Measurements from ENCODE around the gene R3HDM1. TPM values are rescaled to one million over a fixed set of nuclear protein-coding genes. Genes with fewer than 3 reads are reported as not detected.
A peak's percentile ranks its signal among the peaks of the same experiment; 100 is the strongest.

R3HDM1 gene
- total RNA-seq, 6 experiments from 2014 or later: 8.0 to 17.8 (median 12.2) TPM

- Histone ChIP-seq H3K4me1 (peaks cover 0 to 34% (median 14%) of the 10 kb centered on the region in 4 donors), H3K9me3 (no peaks in the 10 kb centered on the region), H3K27me3 (no peaks in the 10 kb centered on the region), H3K36me3 (no peaks in the 10 kb centered on the region), H3K27ac (peak overlapping the region; percentile 39 to 76 (median 74)), H3K4me3 (peak overlapping the region in 1 of 3 donors; percentile 7)
- 33% methylated on average over 1 of the region's 1 CpG for WGBS (ENCODE audit: insufficient coverage, low coverage, low lambda C conversion rate, missing lambda C conversion rate)
- ATAC-seq (peak; percentile 78 to 88 (median 83)), DNase-seq (no peak)
- intact Hi-C loops (cut with DNase I): no loop called here
- TF ChIP-seq POLR2A (IDR thresholded peaks at IDR 0.05): no peak
- TF ChIP-seq, protein P1, sequence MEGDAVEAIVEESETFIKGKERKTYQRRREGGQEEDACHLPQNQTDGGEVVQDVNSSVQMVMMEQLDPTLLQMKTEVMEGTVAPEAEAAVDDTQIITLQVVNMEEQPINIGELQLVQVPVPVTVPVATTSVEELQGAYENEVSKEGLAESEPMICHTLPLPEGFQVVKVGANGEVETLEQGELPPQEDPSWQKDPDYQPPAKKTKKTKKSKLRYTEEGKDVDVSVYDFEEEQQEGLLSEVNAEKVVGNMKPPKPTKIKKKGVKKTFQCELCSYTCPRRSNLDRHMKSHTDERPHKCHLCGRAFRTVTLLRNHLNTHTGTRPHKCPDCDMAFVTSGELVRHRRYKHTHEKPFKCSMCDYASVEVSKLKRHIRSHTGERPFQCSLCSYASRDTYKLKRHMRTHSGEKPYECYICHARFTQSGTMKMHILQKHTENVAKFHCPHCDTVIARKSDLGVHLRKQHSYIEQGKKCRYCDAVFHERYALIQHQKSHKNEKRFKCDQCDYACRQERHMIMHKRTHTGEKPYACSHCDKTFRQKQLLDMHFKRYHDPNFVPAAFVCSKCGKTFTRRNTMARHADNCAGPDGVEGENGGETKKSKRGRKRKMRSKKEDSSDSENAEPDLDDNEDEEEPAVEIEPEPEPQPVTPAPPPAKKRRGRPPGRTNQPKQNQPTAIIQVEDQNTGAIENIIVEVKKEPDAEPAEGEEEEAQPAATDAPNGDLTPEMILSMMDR (IDR thresholded peaks at IDR 0.05): no peak
Measured at GRCh38 chr2:135630488-135630887, 99.2 kb downstream of the R3HDM1 start.

- Histone ChIP-seq H3K36me3 (no peaks in the 10 kb centered on the region), H3K27me3 (no peaks in the 10 kb centered on the region), H3K27ac (no peak overlapping the region), H3K4me3 (no peak overlapping the region), H3K4me1 (peaks cover 0 to 33% (median 12%) of the 10 kb centered on the region in 4 donors), H3K9me3 (no peaks in the 10 kb centered on the region)
- TF ChIP-seq, protein P1 (IDR thresholded peaks at IDR 0.05): no peak
- TF ChIP-seq POLR2A (IDR thresholded peaks at IDR 0.05): no peak
- DNase-seq: no peak
- no peak for ATAC-seq
- intact Hi-C loops (cut with DNase I): no loop called here
- 82% methylated on average over 4 of the region's 4 CpGs for WGBS (ENCODE audit: insufficient coverage, low coverage, low lambda C conversion rate, missing lambda C conversion rate)
Measured at GRCh38 chr2:135633582-135633981, 102.3 kb downstream of the R3HDM1 start.

DNA sequence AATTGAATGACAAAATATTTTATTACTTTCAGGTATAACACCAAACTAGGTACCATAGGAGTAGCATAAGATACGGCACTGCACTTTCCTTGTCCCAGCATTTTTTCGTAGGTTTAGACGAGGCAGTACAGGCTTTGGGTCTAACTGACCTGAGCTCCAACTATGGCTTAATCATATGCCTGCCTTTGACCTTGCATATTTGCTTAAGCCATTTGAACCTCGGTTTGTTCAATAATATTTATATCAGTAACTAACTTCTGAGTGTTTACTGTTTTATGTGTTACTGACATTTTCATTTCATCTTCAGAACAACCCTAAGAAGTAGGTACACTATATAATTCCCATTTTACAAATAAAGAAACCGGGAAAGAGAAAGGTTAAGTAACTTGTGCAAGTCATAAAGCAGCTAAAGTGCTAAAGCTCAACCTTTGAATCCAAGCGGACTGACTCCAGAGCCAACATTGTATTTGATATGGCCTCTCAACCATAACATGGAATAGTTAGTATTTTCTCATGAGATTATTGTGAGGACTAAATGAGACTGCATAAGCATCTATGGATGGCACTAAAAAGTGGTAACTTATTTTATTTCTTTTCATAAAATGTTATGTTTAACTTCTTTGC is 104.0 kb downstream of the R3HDM1 start:
- Histone ChIP-seq H3K36me3 (no peaks in the 10 kb centered on the region), H3K4me1 (peaks cover 0 to 27% (median 10%) of the 10 kb centered on the region in 4 donors), H3K9me3 (no peaks in the 10 kb centered on the region), H3K27ac (peak overlapping the region in 2 of 3 donors; percentile 59 to 66), H3K27me3 (no peaks in the 10 kb centered on the region), H3K4me3 (peak overlapping the region in 1 of 3 donors; percentile 2)
- TF ChIP-seq, protein P1 (IDR thresholded peaks at IDR 0.05): no peak
- no peak for TF ChIP-seq POLR2A (IDR thresholded peaks at IDR 0.05)
- intact Hi-C loops (cut with DNase I): no loop called here
- DNase-seq: no peak
- WGBS (ENCODE audit: insufficient coverage, low coverage, low lambda C conversion rate, missing lambda C conversion rate): 24% methylated on average over 6 of the region's 6 CpGs
- ATAC-seq: peak; percentile 78 to 91 (median 80)

DNA sequence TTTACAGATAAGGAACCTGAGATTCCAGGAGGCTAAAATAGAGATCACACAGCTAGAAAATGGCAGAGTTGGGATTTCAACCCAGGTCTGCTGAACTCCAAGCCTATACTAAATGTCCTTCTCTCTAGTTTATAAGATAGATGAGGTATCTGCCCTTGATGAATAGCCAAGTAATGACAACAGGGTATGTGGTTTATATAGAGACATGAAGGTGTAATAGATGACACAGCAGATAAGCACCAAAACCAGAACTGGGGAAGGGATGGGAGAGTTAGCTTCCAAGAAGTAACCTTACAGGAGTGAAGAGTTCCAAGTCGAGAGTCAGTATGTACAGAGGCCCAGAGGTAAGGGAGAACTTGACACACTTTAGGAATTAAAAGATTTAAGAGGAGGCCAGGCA is 105.7 kb downstream of the R3HDM1 start:
- ATAC-seq: no peak
- 80% methylated on average over 1 of the region's 1 CpG for WGBS (ENCODE audit: insufficient coverage, low coverage, low lambda C conversion rate, missing lambda C conversion rate)
- DNase-seq: no peak
- no peaks in the 10 kb centered on the region for H3K27me3 ChIP-seq
- H3K9me3 ChIP-seq: no peaks in the 10 kb centered on the region
- TF ChIP-seq, protein P1 (IDR thresholded peaks at IDR 0.05): no peak
- TF ChIP-seq POLR2A (IDR thresholded peaks at IDR 0.05): no peak
- no peak overlapping the region for H3K27ac ChIP-seq
- intact Hi-C loops (cut with DNase I): no loop called here
- no peak overlapping the region for H3K4me3 ChIP-seq
- H3K4me1 ChIP-seq: peaks cover 0 to 33% (median 8%) of the 10 kb centered on the region in 4 donors
- H3K36me3 ChIP-seq: no peaks in the 10 kb centered on the region

Measured in right lobe of liver (tissue), 6 donors.